Psoas muscle (tissue), 8 donors: ENCODE results near the gene AGMO. TPM values are rescaled to one million over a fixed set of nuclear protein-coding genes. Genes with fewer than 3 reads are reported as not detected.
"Not testable (repeated sequence)": the region's sequence is repeated elsewhere in the genome, so short reads cannot be mapped to it uniquely, and the experiment has no call there.

Source experiments
- ATAC-seq, 4 donors: fragments of 200-7000 bp; cut with Tn5 transposase; one replicate each; pipeline ENCODE4 v1.9.1; 2020; ENCODE audit warnings: moderate library complexity in 3 of 4, mild to moderate bottlenecking in 2 of 4
- DNase-seq, 2 donors: peaks; one replicate each; pipeline ENCODE4 v3.0.0-alpha.2; 2020
- H3K27ac ChIP-seq: fragments of 200-600 bp; one replicate; pipeline ENCODE4 v1.8.0; 2022
- H3K27me3 ChIP-seq, 3 donors: fragments of 200-600 bp in 1 of 3; one replicate each; pipeline versions ENCODE4 v1.6.1 to v1.8.0; 2013 to 2022; ENCODE audit warnings: low read length in 2 of 3, mild to moderate bottlenecking in 2 of 3, moderate library complexity in 1 of 3; ENCODE audit not compliant: insufficient read depth in 3 of 3
- H3K36me3 ChIP-seq, 2 donors: fragments of 200-600 bp in 1 of 2; one replicate each; pipeline versions ENCODE4 v1.6.1 to v1.8.0; 2013 to 2022; ENCODE audit warnings: low read depth in 1 of 2, mild to moderate bottlenecking in 1 of 2, moderate library complexity in 1 of 2; ENCODE audit not compliant: insufficient read depth in 1 of 2
- H3K4me1 ChIP-seq: fragments of 200-600 bp; one replicate; pipeline ENCODE4 v1.8.0; 2022
- H3K4me3 ChIP-seq: fragments of 200-600 bp; one replicate; pipeline ENCODE4 v1.8.0; 2022; ENCODE audit warnings: mild to moderate bottlenecking
- H3K9me3 ChIP-seq: fragments of 200-600 bp; one replicate; pipeline ENCODE4 v1.8.0; 2022
- whole genome bisulfite sequencing, 3 donors: extraction: QIAGEN DNeasy Blood & Tissue Kit; methylation state at CpG; one replicate each; pipeline versions ENCODE4 v1.1.6 to v1.1.7; 2013; 5-methylcytosine and 5-hydroxymethylcytosine counted together
- intact Hi-C, 2 donors: fragments of 100-400 bp; cut with DNase I; formaldehyde crosslinking; loops; one replicate each; pipeline versions ENCODE4 v1.11.0 to v1.14.2; 2022
- polyA plus RNA-seq, 3 donors: library from polyadenylated mRNA; stranded (reverse); fragments of 200-250 nt; gene quantifications; one replicate each; pipeline ENCODE4 v1.2.3, GENCODE V29; 2013
- total RNA-seq, 4 donors: library from RNA; stranded (reverse); fragmentation: NEBNext Ultra II Directional in 2 of 4; extraction: Animal tissue kit (Norgen Biotek cat#: 25700) in 2 of 4; gene quantifications; one replicate each; pipeline versions ENCODE4 v1.2.1 to v1.2.4, GENCODE V29; 2021 to 2023
- TF ChIP-seq, protein P1 (sequence below): fragments of 200-600 bp; IDR thresholded peaks from one replicate; pipeline ENCODE4 v1.8.0; 2022; ENCODE audit warnings: antibody characterized with exemption
- donor health status: healthy with polysubstance abuse.
- donor health status: DM: no; HTN: no; CAD: no; lungs with moderate emphysema.
- donor health status: Bipolar disorder and iron deficiency.
- donor health status: healthy.
- donor health status: DM: yes; HTN: yes; CAD: no.
- donor health status: DM: no; HTN: no; CAD: no.
- donor health status: DM: no; HTN: no; CAD: no.
- donor health status: DM: yes; HTN: yes; CAD: no.

The AGMO gene
- total and polyA plus RNA-seq, 7 donors = 0.13 to 0.54 (median 0.36) TPM; not detected in 1

- Histone ChIP-seq H3K4me1 (no peaks in the 10 kb centered on the region), H3K4me3 (no peak overlapping the region), H3K36me3 (no peaks in the 10 kb centered on the region), H3K27ac (no peak overlapping the region), H3K27me3 (no peaks in the 10 kb centered on the region), H3K9me3 (no peaks in the 10 kb centered on the region)
- no peak for ATAC-seq
- TF ChIP-seq, protein P1, sequence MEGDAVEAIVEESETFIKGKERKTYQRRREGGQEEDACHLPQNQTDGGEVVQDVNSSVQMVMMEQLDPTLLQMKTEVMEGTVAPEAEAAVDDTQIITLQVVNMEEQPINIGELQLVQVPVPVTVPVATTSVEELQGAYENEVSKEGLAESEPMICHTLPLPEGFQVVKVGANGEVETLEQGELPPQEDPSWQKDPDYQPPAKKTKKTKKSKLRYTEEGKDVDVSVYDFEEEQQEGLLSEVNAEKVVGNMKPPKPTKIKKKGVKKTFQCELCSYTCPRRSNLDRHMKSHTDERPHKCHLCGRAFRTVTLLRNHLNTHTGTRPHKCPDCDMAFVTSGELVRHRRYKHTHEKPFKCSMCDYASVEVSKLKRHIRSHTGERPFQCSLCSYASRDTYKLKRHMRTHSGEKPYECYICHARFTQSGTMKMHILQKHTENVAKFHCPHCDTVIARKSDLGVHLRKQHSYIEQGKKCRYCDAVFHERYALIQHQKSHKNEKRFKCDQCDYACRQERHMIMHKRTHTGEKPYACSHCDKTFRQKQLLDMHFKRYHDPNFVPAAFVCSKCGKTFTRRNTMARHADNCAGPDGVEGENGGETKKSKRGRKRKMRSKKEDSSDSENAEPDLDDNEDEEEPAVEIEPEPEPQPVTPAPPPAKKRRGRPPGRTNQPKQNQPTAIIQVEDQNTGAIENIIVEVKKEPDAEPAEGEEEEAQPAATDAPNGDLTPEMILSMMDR = peak; percentile 14
- intact Hi-C loops = loop anchor here in 1 of 2 donors (2.0 to 5.0 kb wide), 2 partner anchors 51 to 132 kb away; partner anchors contain the start of gene MEOX2
- no peak for DNase-seq
- WGBS, 3 donors = 53 to 61% (median 56%) methylated on average over 4 of the region's 4 CpGs
Observed at GRCh38 chr7:15555381-15555859, 6.4 kb downstream of the AGMO start.

GRCh38 chr7:15554744-15555143 lies 7.1 kb downstream of the AGMO start:
- TF ChIP-seq, protein P1 = no peak
- Histone ChIP-seq H3K27me3 (no peaks in the 10 kb centered on the region), H3K9me3 (no peaks in the 10 kb centered on the region), H3K27ac (no peak overlapping the region), H3K4me1 (no peaks in the 10 kb centered on the region), H3K4me3 (no peak overlapping the region), H3K36me3 (no peaks in the 10 kb centered on the region)
- WGBS, 3 donors = 32 to 48% (median 34%) methylated on average over 3 of the region's 3 CpGs
- intact Hi-C loops = loop anchor here in 1 of 2 donors (2.0 to 5.0 kb wide), 2 partner anchors 50 to 133 kb away; partner anchors contain the start of gene MEOX2
- DNase-seq (no peak), ATAC-seq (no peak)

- intact Hi-C loops = loop anchor here in 1 of 2 donors (2.0 kb wide), 1 partner anchor 49 kb away; no protein-coding TSS in a partner anchor
- Histone ChIP-seq H3K36me3 (no peaks in the 10 kb centered on the region), H3K4me3 (no peak overlapping the region), H3K9me3 (no peaks in the 10 kb centered on the region), H3K4me1 (no peaks in the 10 kb centered on the region), H3K27me3 (no peaks in the 10 kb centered on the region), H3K27ac (no peak overlapping the region)
- 71 to 78% (median 72%) methylated on average over 1 of the region's 1 CpG for WGBS, 3 donors
- ATAC-seq (no peak), DNase-seq (no peak)
- TF ChIP-seq, protein P1 = no peak
Observed at GRCh38 chr7:15554081-15554480, 7.7 kb downstream of the AGMO start.

DNA sequence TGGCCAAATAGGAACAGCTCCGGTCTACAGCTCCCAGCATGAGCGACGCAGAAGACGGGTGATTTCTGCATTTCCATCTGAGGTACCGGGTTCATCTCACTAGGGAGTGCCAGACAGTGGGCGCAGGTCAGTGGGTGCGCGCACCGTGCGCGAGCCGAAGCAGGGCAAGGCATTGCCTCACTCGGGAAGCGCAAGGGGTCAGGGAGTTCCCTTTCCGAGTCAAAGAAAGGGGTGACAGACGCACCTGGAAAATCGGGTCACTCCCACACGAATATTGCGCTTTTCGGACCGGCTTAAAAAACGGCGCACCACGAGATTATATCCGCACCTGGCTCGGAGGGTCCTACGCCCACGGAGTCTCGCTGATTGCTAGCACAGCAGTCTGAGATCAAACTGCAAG lies 14.5 kb downstream of the AGMO start:
- H3K36me3 ChIP-seq, H3K27ac ChIP-seq, intact Hi-C loops, H3K4me1 ChIP-seq, ATAC-seq, H3K9me3 ChIP-seq, H3K4me3 ChIP-seq, H3K27me3 ChIP-seq, DNase-seq: not testable (repeated sequence)
- 49 to 77% (median 69%) methylated on average over 11 to 19 of the region's 29 CpGs for WGBS, 3 donors

- intact Hi-C loops = no loop called here
- TF ChIP-seq, protein P1 = no peak
- 80 to 88% (median 86%) methylated on average over 2 of the region's 2 CpGs for WGBS, 3 donors
- ATAC-seq (no peak), DNase-seq (no peak)
- Histone ChIP-seq H3K9me3 (no peaks in the 10 kb centered on the region), H3K4me1 (no peaks in the 10 kb centered on the region), H3K4me3 (no peak overlapping the region), H3K27ac (no peak overlapping the region), H3K36me3 (no peaks in the 10 kb centered on the region), H3K27me3 (no peaks in the 10 kb centered on the region)
Observed at GRCh38 chr7:15546272-15546792, 15.5 kb downstream of the AGMO start.
